ENCODE results near the gene KRTAP5-2.

The KRTAP5-2 gene

DNA sequence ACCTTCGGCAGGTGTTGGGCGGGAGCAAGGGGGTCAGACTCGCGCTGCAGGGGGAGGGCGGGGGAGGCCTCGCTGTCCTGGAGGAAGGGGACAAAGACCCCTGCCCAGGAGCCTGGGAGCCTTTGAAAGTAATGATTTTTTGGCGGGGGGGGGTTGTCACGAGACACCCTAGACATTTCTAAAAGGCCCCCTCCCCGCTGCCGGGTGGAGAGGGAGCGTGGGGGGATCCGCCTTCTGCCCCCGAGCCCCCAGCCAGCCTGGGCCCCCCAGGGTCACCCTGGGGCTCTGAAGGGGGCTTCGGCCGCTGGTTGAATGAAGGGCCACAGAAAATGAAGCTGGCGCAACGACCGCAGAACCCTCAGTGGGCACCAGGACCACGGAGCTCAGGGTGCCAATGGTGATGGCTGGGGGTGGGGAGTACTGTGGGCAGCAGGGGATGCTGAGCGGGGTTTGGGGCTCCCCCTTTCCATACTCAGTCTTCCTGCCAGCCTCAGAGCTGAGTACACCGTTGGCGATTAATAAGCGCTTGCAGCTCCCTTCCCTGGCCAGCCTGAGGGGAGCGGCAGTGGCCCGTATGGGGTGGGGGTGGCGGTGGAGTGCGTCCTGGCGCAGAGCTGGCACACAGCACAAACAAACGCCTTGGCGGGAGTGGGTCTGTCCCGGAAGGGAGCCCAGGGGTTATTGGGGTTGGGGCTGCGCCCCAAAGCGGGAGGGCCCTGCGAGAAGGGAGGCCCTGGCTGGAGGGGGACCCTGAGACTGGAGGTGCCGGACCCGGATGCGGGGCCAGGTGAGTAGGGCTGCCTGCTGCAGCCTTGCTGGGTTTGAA is 24.8 kb downstream of the KRTAP5-2 start:
- Histone ChIP-seq H3K27me3 (ENCODE audit: insufficient read depth, low read depth, severe bottlenecking) (peaks cover 24% of the 10 kb centered on the region), H3K36me3 (peaks cover 7% of the 10 kb centered on the region), H3K27ac (no peak overlapping the region), H3K4me3 (ENCODE audit: low read depth, low read length) (peak overlapping the region; percentile 54), H3K9me3 (ENCODE audit: severe bottlenecking) (peaks cover 8% of the 10 kb centered on the region)
- TF ChIP-seq, protein P1, sequence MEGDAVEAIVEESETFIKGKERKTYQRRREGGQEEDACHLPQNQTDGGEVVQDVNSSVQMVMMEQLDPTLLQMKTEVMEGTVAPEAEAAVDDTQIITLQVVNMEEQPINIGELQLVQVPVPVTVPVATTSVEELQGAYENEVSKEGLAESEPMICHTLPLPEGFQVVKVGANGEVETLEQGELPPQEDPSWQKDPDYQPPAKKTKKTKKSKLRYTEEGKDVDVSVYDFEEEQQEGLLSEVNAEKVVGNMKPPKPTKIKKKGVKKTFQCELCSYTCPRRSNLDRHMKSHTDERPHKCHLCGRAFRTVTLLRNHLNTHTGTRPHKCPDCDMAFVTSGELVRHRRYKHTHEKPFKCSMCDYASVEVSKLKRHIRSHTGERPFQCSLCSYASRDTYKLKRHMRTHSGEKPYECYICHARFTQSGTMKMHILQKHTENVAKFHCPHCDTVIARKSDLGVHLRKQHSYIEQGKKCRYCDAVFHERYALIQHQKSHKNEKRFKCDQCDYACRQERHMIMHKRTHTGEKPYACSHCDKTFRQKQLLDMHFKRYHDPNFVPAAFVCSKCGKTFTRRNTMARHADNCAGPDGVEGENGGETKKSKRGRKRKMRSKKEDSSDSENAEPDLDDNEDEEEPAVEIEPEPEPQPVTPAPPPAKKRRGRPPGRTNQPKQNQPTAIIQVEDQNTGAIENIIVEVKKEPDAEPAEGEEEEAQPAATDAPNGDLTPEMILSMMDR (IDR thresholded peaks at IDR 0.05; ENCODE audit: low read depth, low read length): no peak
- DNase-seq: no peak

- Histone ChIP-seq H3K27ac (peak within 1 kb of the TSS; percentile 80), H3K36me3 (peaks cover 7% of the 10 kb centered on the region), H3K9me3 (ENCODE audit: severe bottlenecking) (no peaks in the 10 kb centered on the region), H3K27me3 (ENCODE audit: insufficient read depth, low read depth, severe bottlenecking) (peaks cover 24% of the 10 kb centered on the region), H3K4me3 (ENCODE audit: low read depth, low read length) (peak within 1 kb of the TSS; percentile 81)
- DNase-seq: peak; percentile 89
- TF ChIP-seq, protein P1 (IDR thresholded peaks at IDR 0.05; ENCODE audit: low read depth, low read length): no peak
Observed at GRCh38 chr11:1572197-1573076, 25.7 kb downstream of the KRTAP5-2 start, which contains the start of gene DUSP8. Gene DUSP8 (minus strand): TSS chr11:1572271. CDS start chr11:1565826, 6,445 bp downstream.

DNA sequence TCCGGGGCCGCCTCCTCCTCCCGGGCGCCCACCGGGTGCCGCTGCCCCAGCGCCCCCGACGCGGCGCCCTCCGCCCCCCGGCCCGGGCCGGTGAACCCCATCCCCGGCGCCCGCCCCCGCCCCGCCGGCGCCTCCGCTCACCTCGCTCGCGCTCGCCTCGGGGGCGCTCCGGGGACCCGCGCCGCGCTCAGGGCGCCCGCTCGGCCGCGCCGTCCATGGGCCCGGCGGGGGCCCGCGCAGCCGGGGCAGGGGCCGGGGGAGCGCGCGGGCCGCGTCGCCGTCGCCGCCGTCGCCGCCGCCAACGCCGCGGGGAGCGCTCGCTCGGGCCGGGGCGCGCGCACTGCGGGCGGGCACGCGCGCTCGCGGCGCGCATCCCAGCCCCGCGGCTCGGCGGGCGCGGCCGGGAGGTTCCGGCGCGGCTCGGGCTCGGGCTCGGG is 26.3 kb downstream of the KRTAP5-2 start:
- Histone ChIP-seq H3K27me3 (ENCODE audit: insufficient read depth, low read depth, severe bottlenecking) (peaks cover 24% of the 10 kb centered on the region), H3K36me3 (peaks cover 7% of the 10 kb centered on the region), H3K4me3 (ENCODE audit: low read depth, low read length) (peak overlapping the region; percentile 81), H3K9me3 (ENCODE audit: severe bottlenecking) (no peaks in the 10 kb centered on the region), H3K27ac (peak overlapping the region; percentile 80)
- no peak for DNase-seq
- TF ChIP-seq, protein P1 (IDR thresholded peaks at IDR 0.05; ENCODE audit: low read depth, low read length): no peak

DNA sequence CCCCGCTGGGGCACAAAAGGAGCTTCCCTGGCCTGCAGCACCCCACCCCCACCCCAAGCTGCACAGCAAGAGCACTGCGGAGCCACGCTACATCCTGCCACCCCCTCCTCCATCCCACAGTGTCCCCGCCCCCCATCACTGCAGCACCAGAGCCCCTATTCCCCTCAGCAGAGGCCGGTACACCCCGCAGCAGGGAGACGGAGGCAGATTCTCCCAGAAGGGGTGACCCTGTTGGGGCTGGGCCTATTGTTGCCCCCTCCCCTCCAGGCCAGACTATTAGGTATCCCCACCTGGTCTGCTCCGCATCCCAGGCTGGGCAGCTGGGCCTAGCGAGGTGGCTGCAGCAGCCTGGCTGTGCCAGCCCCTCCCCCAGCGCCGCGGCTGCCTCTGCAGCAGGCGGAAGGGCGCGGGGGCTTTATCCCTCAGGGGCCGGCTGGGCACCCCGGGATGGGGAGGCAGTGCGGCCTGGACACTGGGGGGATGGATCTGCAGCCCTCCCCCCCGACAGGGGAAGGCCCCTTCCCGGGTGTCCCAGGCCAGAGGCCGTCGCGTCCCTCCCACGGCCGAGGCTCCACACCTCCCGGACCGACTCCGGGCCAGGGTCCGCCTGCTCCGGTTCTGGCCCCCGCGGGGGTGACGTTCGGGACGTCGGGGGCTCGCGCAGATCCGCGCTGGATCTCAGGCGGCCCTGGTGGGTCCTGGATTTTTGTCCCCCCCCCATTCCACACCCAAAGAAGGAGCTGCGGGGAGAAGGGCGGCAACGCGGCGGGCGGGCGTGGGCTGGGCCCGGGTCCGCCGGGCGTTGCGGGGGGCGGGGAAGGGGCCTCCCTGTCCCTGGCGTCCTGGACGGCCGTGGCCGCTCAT is 27.0 kb downstream of the KRTAP5-2 start:
- peaks cover 7% of the 10 kb centered on the region for H3K36me3 ChIP-seq
- peak; percentile 64 for DNase-seq
- H3K27me3 ChIP-seq (ENCODE audit: insufficient read depth, low read depth, severe bottlenecking): peaks cover 24% of the 10 kb centered on the region
- peak overlapping the region; percentile 81 for H3K4me3 ChIP-seq (ENCODE audit: low read depth, low read length)
- TF ChIP-seq, protein P1 (IDR thresholded peaks at IDR 0.05; ENCODE audit: low read depth, low read length): no peak
- peak overlapping the region; percentile 80 for H3K27ac ChIP-seq
- H3K9me3 ChIP-seq (ENCODE audit: severe bottlenecking): no peaks in the 10 kb centered on the region

DNA sequence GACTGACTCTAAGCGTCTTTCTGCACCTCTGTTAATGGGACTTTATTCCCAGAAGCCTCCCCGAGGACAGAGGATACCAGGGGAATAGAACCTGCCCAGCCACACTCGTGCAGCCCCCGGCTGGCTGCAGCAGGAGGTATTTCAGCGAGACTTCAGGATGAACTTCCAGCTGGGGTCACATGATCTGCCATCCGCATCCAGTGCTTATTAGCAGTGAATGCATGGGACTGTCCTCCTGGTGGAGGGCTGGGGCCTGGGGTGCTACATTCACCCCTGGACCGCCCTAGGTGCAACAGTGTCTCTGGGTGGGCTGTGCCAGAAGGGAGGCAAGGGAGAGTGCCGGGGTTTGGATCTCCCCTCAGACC is 27.6 kb downstream of the KRTAP5-2 start:
- Histone ChIP-seq H3K36me3 (peaks cover 7% of the 10 kb centered on the region), H3K9me3 (ENCODE audit: severe bottlenecking) (no peaks in the 10 kb centered on the region), H3K27me3 (ENCODE audit: insufficient read depth, low read depth, severe bottlenecking) (peaks cover 24% of the 10 kb centered on the region), H3K4me3 (ENCODE audit: low read depth, low read length) (no peak overlapping the region), H3K27ac (peak overlapping the region; percentile 80; the same call in 1 of the 2 replicates)
- no peak for DNase-seq
- TF ChIP-seq, protein P1 (IDR thresholded peaks at IDR 0.05; ENCODE audit: low read depth, low read length): no peak

All from WERI-Rb-1 (cell line).